ENCODE data around the gene CFAP46. TPM values are rescaled to one million over a fixed set of nuclear protein-coding genes. Genes with fewer than 3 reads are reported as not detected.
"Not testable (repeated sequence)": the region's sequence is repeated elsewhere in the genome, so short reads cannot be mapped to it uniquely, and the experiment has no call there.

CFAP46 gene
- total RNA-seq, 1 donor = under 0.01 TPM

- DNase-seq (ENCODE audit: low read depth in 2 of 3, low spot score in 2 of 3) = no peak
Observed at GRCh38 chr10:132802048-132802447, 140.3 kb downstream of the CFAP46 start.

- no peak for DNase-seq (ENCODE audit: low read depth in 2 of 3, low spot score in 2 of 3)
Observed at GRCh38 chr10:132799865-132800264, 142.5 kb downstream of the CFAP46 start.

GRCh38 chr10:132798876-132799275 is 143.5 kb downstream of the CFAP46 start:
- no peak for DNase-seq (ENCODE audit: low read depth in 2 of 3, low spot score in 2 of 3)

DNA sequence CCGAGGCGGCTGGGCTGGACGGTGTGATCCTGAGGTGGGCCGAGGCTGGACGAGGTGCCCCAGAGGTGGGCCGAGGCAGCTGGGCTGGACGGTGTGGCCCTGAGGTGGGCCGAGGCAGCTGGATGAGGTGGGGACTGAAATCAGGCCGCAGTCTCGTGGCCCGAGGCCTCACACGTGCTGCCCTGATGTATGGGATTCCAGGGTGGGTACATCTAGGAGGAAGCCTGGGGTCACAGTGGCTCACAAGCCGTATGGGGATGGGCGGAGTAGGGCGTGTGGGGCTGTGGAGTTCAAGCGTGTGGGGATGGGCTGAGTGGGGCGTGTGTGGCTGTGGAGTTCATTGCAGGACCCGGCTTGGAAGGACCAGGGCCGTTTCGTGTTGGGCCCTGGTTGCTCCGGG is 144.0 kb downstream of the CFAP46 start:
- DNase-seq (ENCODE audit: low read depth in 2 of 3, low spot score in 2 of 3) = no peak

- not testable (repeated sequence) for DNase-seq (ENCODE audit: low read depth in 2 of 3, low spot score in 2 of 3)
Observed at GRCh38 chr10:132797986-132798385, 144.4 kb downstream of the CFAP46 start.

DNA sequence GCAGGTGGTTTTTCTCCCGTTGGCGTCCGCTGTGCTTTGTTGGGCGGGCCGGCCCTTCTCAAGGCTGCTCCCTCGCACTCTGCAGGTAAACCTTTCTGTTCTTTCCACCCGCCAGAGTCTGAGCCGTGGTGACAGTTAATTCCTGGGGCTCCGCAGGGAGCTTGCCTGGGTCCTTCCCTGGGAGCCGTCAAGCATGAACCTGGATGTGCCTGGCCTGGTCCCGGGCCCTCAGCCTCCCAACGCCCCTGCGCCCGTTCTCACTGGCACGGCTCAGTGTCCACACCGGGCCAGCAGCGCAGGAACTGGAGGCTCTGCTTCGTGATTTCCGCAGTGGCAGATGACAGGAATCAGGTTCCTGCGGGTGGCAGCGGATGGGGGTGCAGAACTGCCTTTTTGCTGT is 145.5 kb downstream of the CFAP46 start:
- no peak for DNase-seq (ENCODE audit: low read depth in 2 of 3, low spot score in 2 of 3)

DNA sequence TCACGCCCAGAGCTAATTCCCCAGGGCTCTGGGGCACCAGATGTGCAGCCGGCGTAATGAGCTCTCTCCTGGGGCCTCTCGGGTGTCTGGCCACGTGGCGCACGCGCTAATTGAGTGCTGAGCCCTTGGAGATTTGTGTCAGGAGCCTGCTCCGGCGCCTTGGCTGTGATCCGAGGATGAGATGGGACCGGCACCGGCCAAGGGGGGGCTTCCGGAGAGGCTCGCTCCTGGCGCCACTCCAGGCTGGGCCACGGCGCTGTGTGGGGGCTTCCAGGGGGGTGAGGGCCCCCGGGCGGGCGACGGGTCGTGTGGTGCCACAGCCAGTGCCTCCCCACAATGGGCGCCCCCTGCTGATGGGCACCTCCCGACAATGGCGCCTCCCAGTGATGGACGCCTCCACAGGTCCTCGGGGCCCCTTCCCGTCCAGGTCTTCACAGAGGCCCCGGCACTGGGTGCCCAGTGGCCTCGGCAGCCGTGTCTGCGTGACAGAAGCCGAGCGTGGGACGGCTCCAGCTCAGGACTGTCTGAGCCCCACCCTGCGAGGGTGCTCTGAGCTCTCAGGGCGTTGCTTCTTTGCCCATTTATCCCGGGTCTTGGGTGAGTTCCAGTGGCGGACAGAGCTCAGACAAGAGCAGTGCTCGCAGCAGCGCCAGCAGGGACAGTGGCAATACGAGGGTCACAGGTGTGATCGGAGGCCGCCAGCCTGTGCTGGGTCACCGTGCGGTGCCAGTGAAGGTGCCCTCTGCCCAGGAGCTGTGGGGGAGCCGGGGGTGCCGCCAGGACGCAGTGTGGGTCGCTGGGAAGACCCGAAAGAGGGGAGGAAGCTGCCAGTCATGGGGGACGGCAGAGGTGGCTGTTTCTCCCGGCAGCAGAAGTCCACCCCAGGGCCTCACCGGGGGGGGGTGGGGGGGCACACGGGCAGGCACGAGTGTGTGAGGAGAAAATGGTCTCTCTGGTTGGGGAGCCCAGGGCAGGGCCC is 148.2 kb downstream of the CFAP46 start:
- no peak for DNase-seq (ENCODE audit: low read depth in 2 of 3, low spot score in 2 of 3)

DNA sequence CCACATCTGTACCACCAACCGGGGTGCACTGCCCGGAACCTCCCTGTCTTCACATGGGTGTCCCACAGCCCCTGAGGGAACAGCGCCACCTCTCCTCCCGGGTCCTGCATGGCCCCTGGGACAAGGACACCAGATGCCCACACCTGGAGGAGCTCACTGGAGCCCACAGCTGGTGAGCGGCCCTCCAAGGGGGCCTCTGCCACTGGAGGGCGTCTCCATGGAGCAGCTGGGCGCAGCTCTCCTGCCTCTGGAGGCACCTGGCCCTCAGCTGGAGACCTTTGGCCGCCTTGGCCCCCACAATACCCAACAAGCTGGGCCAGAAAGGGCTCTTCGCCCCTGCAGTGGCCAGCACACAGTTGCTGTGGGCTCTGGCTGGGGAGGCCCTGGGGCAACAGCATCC is 149.2 kb downstream of the CFAP46 start:
- DNase-seq (ENCODE audit: low read depth in 2 of 3, low spot score in 2 of 3) = no peak

DNA sequence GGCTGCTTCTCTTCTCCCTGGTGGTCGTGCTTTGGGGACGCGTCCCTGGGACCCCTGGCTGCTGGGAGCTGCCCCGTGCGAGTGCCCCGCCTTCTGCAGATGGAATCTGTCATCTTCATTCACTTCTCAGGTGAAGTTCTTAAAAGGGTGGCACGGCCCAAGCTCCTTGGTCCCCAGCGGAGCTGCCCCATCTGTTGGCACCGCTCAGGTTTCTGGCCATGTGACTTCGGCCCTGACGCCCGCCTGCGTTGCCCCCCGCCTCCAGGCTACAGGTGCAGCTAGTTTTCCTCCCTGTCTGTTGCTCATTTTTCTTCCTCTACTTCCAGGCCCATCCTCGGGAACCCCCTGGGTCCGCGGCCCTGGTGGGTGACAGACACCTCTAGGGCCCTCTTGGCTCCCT is 149.6 kb downstream of the CFAP46 start:
- DNase-seq (ENCODE audit: low read depth in 2 of 3, low spot score in 2 of 3) = no peak

DNA sequence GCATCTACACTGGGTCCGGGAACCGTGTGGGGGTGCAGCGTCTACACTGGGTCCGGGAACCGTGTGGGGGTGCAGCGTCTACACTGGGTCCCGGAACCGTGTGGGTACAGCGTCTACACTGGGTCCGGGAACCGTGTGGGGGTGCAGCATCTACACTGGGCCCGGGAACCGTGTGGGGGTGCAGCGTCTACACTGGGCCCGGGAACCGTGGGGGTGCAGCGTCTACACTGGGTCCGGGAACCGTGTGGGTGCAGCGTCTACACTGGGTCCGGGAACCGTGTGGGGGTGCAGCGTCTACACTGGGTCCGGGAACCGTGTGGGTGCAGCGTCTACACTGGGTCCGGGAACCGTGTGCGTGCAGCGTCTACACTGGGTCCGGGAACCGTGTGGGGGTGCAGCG is 150.3 kb downstream of the CFAP46 start:
- not testable (repeated sequence) for DNase-seq (ENCODE audit: low read depth in 2 of 3, low spot score in 2 of 3)

GRCh38 chr10:132790934-132791829 is 151.2 kb downstream of the CFAP46 start:
- no peak for DNase-seq (ENCODE audit: low read depth in 2 of 3, low spot score in 2 of 3)

GRCh38 chr10:132790470-132790869 is 151.9 kb downstream of the CFAP46 start:
- no peak for DNase-seq (ENCODE audit: low read depth in 2 of 3, low spot score in 2 of 3)

DNA sequence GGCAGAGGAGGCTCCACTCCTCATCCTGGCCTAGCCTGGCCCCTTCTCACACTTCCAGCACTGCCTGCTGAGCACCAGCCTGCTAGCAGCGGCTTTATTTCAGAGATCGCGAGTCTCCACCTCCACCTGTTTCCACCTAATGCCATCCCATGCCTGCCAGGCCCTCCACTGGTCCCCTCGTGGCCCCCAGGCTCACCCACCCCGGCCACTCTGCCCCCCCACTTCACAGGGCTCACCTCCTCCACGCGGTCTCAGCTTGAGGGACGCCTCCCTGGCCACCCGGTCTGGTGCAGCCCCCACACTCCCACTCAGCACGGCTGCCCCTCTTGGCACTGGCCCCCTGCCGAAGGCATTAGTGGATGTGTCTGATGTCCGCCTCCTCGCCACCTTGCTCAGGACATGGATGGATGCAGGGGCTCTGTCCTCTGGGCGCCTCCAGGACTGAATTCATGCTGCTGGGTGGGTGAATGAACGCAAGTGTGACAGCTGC is 152.7 kb downstream of the CFAP46 start:
- no peak for DNase-seq (ENCODE audit: low read depth in 2 of 3, low spot score in 2 of 3)

DNA sequence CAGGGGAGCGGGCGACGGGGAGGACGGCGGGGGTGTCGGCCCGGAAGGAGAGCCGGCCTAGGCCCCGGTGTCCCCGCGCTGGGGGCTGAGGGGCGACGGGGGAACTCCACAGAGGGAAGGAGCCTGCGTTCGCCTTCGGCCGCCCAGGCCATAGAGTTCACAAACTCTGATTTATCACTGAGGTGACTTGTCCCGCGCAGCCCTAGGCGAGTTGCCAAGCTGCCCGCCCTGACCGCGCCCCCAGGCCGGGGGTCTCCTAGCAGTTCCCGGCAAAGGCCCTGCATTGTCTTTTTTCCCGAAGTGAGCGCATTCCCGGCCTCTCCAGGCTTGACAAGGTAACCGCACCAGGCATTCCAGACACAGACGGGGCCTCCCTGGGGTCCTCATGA is 153.5 kb downstream of the CFAP46 start:
- DNase-seq (ENCODE audit: low read depth in 2 of 3, low spot score in 2 of 3) = no peak

DNA sequence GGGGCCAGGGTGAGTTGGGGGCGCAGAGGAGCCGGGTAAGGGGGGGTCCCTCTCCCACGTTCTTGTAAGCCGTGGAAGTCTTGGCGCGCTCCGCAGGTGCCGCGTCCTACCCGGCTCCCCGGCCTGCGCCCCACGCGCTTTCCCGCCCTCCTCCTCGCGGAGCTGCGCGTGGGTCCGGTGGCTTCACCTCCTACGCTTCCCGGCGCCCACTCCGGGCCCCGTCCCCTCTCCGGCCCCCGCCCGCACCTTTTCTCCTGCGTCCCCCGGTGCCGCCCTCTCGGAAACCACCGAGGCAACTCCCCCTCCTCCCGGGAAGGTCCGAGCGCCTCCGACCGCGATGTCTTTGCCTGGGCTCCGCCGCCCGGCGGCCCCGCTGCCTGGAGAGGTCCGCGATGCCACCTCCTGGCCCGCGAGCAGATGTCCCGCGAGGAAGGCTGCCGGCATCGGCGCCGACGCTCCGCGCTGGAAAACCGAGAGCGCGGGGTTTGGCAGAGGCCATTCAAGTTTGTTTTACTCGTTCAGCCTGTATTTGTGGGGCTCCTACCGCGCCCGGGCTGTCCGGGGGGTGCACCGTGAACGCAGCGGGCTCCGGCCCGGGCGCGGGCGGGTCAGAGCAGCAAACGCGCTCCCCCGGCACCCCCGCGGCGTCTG is 154.1 kb downstream of the CFAP46 start:
- DNase-seq (ENCODE audit: low read depth in 2 of 3, low spot score in 2 of 3) = no peak

DNA sequence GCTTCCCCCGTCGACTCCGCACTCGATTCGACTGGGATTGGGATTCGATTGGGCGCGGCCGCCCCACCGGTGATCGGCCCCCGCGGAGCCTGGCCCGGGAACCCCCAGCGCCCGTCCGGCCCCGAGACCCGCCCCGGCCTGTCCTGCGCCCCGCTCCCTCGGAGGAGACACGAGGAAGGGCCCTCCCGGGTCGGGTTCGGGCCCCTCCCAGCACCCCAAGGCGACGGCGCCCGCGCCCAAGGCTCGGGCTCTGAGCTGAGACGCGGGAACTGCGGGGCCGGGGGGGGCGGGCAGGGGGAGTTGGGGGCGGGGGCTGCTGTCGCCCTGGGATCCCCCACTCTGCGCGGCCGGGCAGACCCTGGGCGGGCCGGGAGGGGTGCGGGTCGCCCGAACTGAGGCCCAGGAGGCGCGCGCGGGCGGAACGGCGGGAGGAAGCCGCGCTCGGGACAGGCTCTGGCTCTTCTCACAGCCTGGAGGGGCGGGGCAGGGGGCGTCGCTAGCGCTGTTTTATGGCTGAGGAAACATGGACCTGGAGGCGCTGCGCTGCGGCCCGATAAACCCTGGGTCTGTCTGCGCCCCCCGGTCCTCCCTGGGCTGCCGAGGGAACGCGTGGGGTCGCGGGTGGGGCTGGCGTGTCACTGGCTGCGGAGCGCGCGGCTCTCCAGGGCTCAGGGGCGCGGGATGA is 154.7 kb downstream of the CFAP46 start:
- DNase-seq (ENCODE audit: low read depth in 2 of 3, low spot score in 2 of 3) = peak in 1 of 3 donors; percentile 34

- DNase-seq (ENCODE audit: low read depth in 2 of 3, low spot score in 2 of 3) = no peak
Observed at GRCh38 chr10:132786884-132787494, 155.4 kb downstream of the CFAP46 start.

DNA sequence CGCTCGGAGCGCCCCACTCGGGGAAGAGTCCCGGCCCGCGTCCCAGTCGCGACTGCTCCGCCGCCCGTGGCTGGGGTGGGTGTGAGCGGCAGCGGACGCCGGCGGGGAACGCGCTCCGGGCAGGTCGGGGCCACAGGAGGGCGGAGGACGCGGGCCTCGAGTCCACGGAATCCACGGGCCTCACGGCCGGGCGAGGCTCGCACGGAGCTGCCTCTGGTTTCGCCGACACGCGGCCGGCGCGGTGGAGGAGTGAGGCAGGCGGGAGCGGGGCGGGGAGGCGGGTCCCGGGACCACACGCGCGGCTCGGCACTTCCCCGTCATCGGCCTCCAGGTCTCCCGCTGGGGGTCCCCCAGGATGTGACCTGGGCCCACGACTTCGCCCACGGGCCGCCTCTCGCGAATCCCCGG is 155.9 kb downstream of the CFAP46 start:
- DNase-seq (ENCODE audit: low read depth in 2 of 3, low spot score in 2 of 3) = no peak

DNA sequence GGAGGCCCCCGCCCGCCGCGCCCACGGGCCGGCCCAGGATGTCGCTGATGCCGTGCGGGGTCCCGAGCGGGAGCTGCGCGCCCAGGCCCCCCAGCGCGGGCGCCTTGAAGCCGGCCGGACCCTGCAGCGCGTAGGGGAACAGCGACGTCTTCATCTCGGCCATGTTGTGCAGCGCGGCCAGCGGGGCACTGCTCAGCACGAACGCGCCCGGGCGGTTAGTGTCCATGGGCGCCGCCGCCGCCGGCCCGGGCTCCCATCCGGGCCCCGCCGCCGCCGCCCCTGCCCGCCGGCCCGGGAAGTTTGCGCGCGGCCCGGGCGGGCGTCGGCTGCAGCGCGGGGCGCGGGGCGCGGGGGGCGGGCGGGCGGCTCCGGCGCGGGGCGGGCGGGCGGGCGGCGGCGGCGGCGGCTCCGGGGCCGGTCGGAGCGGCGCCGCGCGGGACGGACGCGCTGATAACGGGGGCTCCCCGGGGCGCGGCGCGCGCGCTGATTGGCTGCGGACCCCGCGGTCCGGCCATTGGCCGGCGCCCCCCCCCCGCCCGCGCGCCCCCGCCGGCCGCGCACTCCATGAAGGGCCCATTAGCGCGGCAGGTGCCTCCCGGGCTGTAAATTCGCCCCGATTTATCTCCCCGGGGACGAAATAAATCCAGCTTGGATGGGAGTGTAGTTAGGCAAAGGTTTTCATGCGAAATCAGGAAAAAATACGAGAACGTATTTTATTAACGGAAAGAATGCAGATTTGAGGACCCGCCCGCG is 156.5 kb downstream of the CFAP46 start, which contains the start of gene NKX6-2:
Gene NKX6-2 (minus strand): TSS at position 425 of the 753 bp plus-strand sequence. CDS start 199 bp downstream, at position 226.
- DNase-seq (ENCODE audit: low read depth in 2 of 3, low spot score in 2 of 3) = no peak
